PFSK-1 (cell line): Measurements from ENCODE around the gene CRCP.

Experiments used
- POLR2AphosphoS5 ChIP-seq: IDR thresholded peaks from 2 replicates; pipeline ENCODE4 v1.6.1; 2012; ENCODE audit warnings: low read depth, mild to moderate bottlenecking, control low read depth, low read length, moderate library complexity
- REST ChIP-seq, 2 experiments: IDR thresholded peaks; 2 replicates each; pipeline versions ENCODE4 v1.6.1 to v1.8.0; 2011 to 2012; ENCODE audit warnings: low read depth in 2 of 2, low read length in 2 of 2, control low read depth in 1 of 2, inconsistent platforms in 1 of 2, mild to moderate bottlenecking in 1 of 2, moderate library complexity in 1 of 2; ENCODE audit not compliant: insufficient read depth in 1 of 2

GRCh38 chr7:66202441-66202840, 87.8 kb downstream of the CRCP start:
- no peak for TF ChIP-seq REST (IDR thresholded peaks at IDR 0.05; ENCODE audit: insufficient read depth in 1 of 2, low read depth in 2 of 2, low read length in 2 of 2)
- TF ChIP-seq POLR2AphosphoS5: no peak
